Fibroblast of peridontal ligament (primary cell): ENCODE data around the gene SHH.

Experiments used
- DNase-seq: peaks from one replicate; pipeline ENCODE4 v3.0.0-alpha.2; 2010; ENCODE audit errors: extremely low read depth

SHH gene

GRCh38 chr7:155806096-155806871, 6.0 kb downstream of the SHH start:
- DNase-seq, result no peak

GRCh38 chr7:155805826-155806095, 6.5 kb downstream of the SHH start:
- DNase-seq, result no peak

GRCh38 chr7:155804897-155805825, 7.1 kb downstream of the SHH start:
- peak; percentile 59 for DNase-seq

GRCh38 chr7:155804431-155804831, 7.8 kb downstream of the SHH start:
- no peak for DNase-seq

GRCh38 chr7:155803418-155804376, 8.6 kb downstream of the SHH start:
- no peak for DNase-seq

GRCh38 chr7:155802906-155803417, 9.3 kb downstream of the SHH start:
- no peak for DNase-seq

GRCh38 chr7:155802291-155802690, 10.0 kb downstream of the SHH start:
- no peak for DNase-seq

GRCh38 chr7:155800741-155801267, 11.5 kb downstream of the SHH start:
- no peak for DNase-seq

- DNase-seq, result no peak
Measured at GRCh38 chr7:155800301-155800700, 12.0 kb downstream of the SHH start.

GRCh38 chr7:155799514-155799913, 12.7 kb downstream of the SHH start:
- peak; percentile 18 for DNase-seq

- DNase-seq, result no peak
Measured at GRCh38 chr7:155798673-155799439, 13.4 kb downstream of the SHH start.

GRCh38 chr7:155797262-155798250, 14.7 kb downstream of the SHH start:
- no peak for DNase-seq

GRCh38 chr7:155796381-155797261, 15.6 kb downstream of the SHH start:
- peak; percentile 13 for DNase-seq

GRCh38 chr7:155795951-155796350, 16.3 kb downstream of the SHH start:
- no peak for DNase-seq

GRCh38 chr7:155795401-155795800, 16.9 kb downstream of the SHH start:
- no peak for DNase-seq

- no peak for DNase-seq
Measured at GRCh38 chr7:155794196-155794595, 18.1 kb downstream of the SHH start.

GRCh38 chr7:155793720-155794119, 18.5 kb downstream of the SHH start:
- no peak for DNase-seq

- no peak for DNase-seq
Measured at GRCh38 chr7:155792999-155793560, 19.2 kb downstream of the SHH start.
